ENCODE measurements around the gene WDR59. TPM values are rescaled to one million over a fixed set of nuclear protein-coding genes. Genes with fewer than 3 reads are reported as not detected.

The WDR59 gene
- total RNA-seq, 6 experiments from 2014 or later = 23.2 to 69.5 (median 48.3) TPM

DNA sequence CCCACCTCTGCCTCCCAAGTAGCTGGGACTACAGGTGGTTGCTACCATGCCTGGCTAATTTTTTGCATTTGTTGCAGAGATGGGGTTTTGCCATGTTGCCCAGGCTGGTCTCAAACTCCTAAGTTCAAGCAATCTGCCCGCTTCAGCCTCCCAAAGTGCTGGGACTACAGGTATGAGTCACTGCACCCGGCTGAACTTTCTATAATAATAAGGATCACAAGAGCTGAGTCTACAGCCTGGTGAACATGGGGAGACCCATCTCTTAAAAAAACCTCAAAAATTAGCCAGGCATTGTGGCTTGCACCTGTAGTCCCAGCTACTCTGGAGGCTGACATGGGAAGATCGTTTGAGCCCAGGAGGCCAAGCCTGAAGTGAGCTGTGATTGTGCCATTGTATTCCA lies 53.5 kb downstream of the WDR59 start:
- no peaks in the 10 kb centered on the region for H3K27me3 ChIP-seq
- peaks cover 0 to 25% (median 3%) of the 10 kb centered on the region in 4 donors for H3K36me3 ChIP-seq
- no peak for ATAC-seq
- H3K27ac ChIP-seq = no peak overlapping the region
- H3K9me3 ChIP-seq = no peaks in the 10 kb centered on the region
- TF ChIP-seq, protein P1, sequence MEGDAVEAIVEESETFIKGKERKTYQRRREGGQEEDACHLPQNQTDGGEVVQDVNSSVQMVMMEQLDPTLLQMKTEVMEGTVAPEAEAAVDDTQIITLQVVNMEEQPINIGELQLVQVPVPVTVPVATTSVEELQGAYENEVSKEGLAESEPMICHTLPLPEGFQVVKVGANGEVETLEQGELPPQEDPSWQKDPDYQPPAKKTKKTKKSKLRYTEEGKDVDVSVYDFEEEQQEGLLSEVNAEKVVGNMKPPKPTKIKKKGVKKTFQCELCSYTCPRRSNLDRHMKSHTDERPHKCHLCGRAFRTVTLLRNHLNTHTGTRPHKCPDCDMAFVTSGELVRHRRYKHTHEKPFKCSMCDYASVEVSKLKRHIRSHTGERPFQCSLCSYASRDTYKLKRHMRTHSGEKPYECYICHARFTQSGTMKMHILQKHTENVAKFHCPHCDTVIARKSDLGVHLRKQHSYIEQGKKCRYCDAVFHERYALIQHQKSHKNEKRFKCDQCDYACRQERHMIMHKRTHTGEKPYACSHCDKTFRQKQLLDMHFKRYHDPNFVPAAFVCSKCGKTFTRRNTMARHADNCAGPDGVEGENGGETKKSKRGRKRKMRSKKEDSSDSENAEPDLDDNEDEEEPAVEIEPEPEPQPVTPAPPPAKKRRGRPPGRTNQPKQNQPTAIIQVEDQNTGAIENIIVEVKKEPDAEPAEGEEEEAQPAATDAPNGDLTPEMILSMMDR (IDR thresholded peaks at IDR 0.05) = no peak
- no peak for TF ChIP-seq POLR2A (IDR thresholded peaks at IDR 0.05)
- intact Hi-C loops (cut with DNase I) = no loop called here
- no peak for DNase-seq
- WGBS (ENCODE audit: insufficient coverage, low coverage, low lambda C conversion rate, missing lambda C conversion rate) = 82% methylated on average over 3 of the region's 3 CpGs
- H3K4me1 ChIP-seq = peaks cover 0 to 2% (median 0%) of the 10 kb centered on the region in 4 donors
- H3K4me3 ChIP-seq = no peak overlapping the region

DNA sequence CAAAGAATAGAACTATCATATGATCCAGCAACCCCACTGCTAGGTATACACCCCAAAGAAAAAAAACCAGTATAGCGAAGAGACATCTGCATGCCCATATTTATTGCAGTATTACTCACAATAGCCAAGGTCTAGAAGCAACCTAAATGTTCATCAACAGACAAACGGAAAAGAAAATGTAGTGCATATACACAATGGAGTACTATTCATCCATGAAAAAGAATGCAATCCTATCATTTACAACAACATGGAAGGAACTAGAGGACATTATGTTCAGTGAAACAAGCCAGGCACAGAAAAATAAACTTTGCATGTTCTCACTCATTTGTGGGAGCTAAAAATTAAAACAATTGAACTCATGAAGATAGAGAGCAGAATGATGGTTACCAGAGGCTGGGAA lies 55.3 kb downstream of the WDR59 start:
- no peak for TF ChIP-seq POLR2A (IDR thresholded peaks at IDR 0.05)
- ATAC-seq (no peak), DNase-seq (no peak)
- no peaks in the 10 kb centered on the region for H3K9me3 ChIP-seq
- 100% methylated on average over 2 of the region's 2 CpGs for WGBS (ENCODE audit: insufficient coverage, low coverage, low lambda C conversion rate, missing lambda C conversion rate)
- peaks cover 0 to 20% (median 3%) of the 10 kb centered on the region in 4 donors for H3K36me3 ChIP-seq
- H3K4me1 ChIP-seq = peaks cover 0 to 2% (median 0%) of the 10 kb centered on the region in 4 donors
- no peaks in the 10 kb centered on the region for H3K27me3 ChIP-seq
- H3K4me3 ChIP-seq = no peak overlapping the region
- H3K27ac ChIP-seq = no peak overlapping the region
- intact Hi-C loops (cut with DNase I) = no loop called here

DNA sequence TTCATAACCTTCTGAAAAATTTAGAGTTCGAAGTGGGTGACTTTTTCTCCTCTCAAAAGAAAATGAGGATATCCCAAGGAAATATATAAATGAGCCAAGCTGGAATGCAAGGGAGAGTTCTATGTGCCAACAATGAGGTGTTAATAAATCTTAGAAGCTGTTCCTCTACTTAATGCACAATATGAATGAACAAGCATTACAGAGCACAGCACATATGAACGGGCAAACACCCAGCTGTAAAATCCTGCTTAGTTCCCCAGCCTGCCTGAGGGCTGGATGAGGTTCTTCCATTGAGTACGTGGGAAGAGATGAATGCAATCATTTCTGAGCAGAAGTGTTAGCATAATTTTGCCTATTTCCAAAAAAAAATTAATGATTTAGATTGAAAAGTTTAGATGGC lies 58.1 kb downstream of the WDR59 start:
- intact Hi-C loops (cut with DNase I) = no loop called here
- WGBS (ENCODE audit: insufficient coverage, low coverage, low lambda C conversion rate, missing lambda C conversion rate) = 64% methylated on average over 3 of the region's 3 CpGs
- Histone ChIP-seq H3K9me3 (no peaks in the 10 kb centered on the region), H3K27ac (no peak overlapping the region), H3K36me3 (peaks cover 0 to 9% (median 1%) of the 10 kb centered on the region in 4 donors), H3K4me1 (peaks cover 0 to 19% (median 6%) of the 10 kb centered on the region in 4 donors), H3K4me3 (no peak overlapping the region), H3K27me3 (no peaks in the 10 kb centered on the region)
- ATAC-seq = no peak
- TF ChIP-seq, protein P1 (IDR thresholded peaks at IDR 0.05) = no peak
- no peak for TF ChIP-seq POLR2A (IDR thresholded peaks at IDR 0.05)
- DNase-seq = no peak

DNA sequence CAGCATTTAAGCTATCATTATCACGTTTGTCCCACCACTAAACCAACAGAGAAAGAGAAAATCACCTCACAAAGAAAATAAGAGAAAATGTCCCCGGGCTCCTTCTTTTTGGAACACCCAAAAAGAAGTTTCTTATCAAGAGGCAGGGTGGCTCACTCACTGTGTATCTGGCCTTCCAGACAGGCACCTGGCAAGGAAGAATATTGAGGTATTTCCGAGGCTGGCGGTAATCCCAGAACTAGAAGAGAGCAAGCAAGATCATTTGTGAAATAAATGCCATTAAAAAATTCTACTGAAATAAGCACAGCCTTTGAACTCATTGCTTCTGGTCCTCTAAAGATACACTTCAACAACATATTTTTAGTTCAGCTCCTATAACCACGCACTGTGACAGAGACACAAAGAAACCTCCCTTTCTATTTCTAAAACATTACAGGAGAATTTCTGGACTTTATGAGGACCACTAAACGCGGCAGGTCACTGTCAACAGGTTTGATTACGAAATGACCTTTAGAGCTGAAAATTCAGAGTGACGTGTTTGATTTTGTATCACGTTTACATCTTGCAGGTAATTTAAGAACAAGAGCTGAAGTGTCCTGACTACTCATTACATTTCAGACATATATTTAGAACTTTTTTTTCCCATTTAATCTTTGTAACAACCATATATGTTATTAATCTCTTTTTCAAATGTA lies 61.0 kb downstream of the WDR59 start:
- Histone ChIP-seq H3K36me3 (peaks cover 0 to 20% (median 6%) of the 10 kb centered on the region in 4 donors), H3K27ac (peak overlapping the region; percentile 34 to 81 (median 80)), H3K27me3 (no peaks in the 10 kb centered on the region), H3K4me3 (no peak overlapping the region), H3K4me1 (peaks cover 0 to 28% (median 9%) of the 10 kb centered on the region in 4 donors), H3K9me3 (no peaks in the 10 kb centered on the region)
- TF ChIP-seq, protein P1 (IDR thresholded peaks at IDR 0.05) = no peak
- no peak for TF ChIP-seq POLR2A (IDR thresholded peaks at IDR 0.05)
- WGBS (ENCODE audit: insufficient coverage, low coverage, low lambda C conversion rate, missing lambda C conversion rate) = 29% methylated on average over 10 of the region's 10 CpGs
- ATAC-seq (peak; percentile 72 to 87 (median 79)), DNase-seq (peak in 2 of 3 donors; percentile 61 to 75)
- intact Hi-C loops (cut with DNase I) = no loop called here

Data from right lobe of liver (tissue), 6 donors.